HepG2 (cell line): ENCODE measurements around the gene RETREG2. TPM values are rescaled to one million over a fixed set of nuclear protein-coding genes. Genes with fewer than 3 reads are reported as not detected.
A peak's percentile ranks its signal among the peaks of the same experiment; 100 is the strongest.

Source experiments
- ATAD3A ChIP-seq: sonication (generic); formaldehyde crosslinking; IDR thresholded peaks from 2 replicates; pipeline ENCODE4 v1.4.0; 2020; ENCODE audit warnings: missing genetic modification reagents
- ATF7 ChIP-seq, 2 experiments: fragments of 450-650 bp in 1 of 2; sonication (generic) in 1 of 2; formaldehyde crosslinking in 1 of 2; IDR thresholded peaks; 2 replicates each; pipeline versions ENCODE4 v1.4.0 to v1.6.1; 2016 to 2020; ENCODE audit warnings: antibody characterized with exemption in 1 of 2, mild to moderate bottlenecking in 1 of 2, missing genetic modification reagents in 1 of 2
- CREB3 ChIP-seq: sonication (generic); formaldehyde crosslinking; IDR thresholded peaks from 2 replicates; pipeline ENCODE4 v1.5.0; 2020; ENCODE audit warnings: missing genetic modification reagents
- FLYWCH1 ChIP-seq: sonication (generic); formaldehyde crosslinking; IDR thresholded peaks from 2 replicates; pipeline ENCODE4 v1.8.1; 2023; ENCODE audit warnings: mild to moderate bottlenecking, missing genetic modification reagents
- HNRNPUL1 ChIP-seq: fragments of 200-400 bp; formaldehyde crosslinking; IDR thresholded peaks from 2 replicates; pipeline ENCODE4 v1.6.1; 2017; ENCODE audit warnings: low read depth, mild to moderate bottlenecking, low read length, moderate library complexity
- KLF16 ChIP-seq, 2 experiments: sonication (generic) in 1 of 2; formaldehyde crosslinking in 1 of 2; IDR thresholded peaks; 2 replicates each; pipeline versions ENCODE4 v1.6.1 to v1.8.0; 2016 to 2023; ENCODE audit warnings: missing genetic modification reagents in 2 of 2, missing compliant biosample characterization in 1 of 2
- MED8 ChIP-seq: sonication (generic); formaldehyde crosslinking; IDR thresholded peaks from 2 replicates; pipeline ENCODE4 v1.8.1; 2023; ENCODE audit warnings: mild to moderate bottlenecking, missing genetic modification reagents; ENCODE audit not compliant: insufficient replicate concordance
- MTA1 ChIP-seq: sonication (generic); formaldehyde crosslinking; IDR thresholded peaks from 2 replicates; pipeline ENCODE4 v1.4.0; 2020; ENCODE audit warnings: missing genetic modification reagents, mild to moderate bottlenecking, borderline replicate concordance
- NR3C1 ChIP-seq: sonication (generic); formaldehyde crosslinking; IDR thresholded peaks from 2 replicates; pipeline ENCODE4 v1.4.0; 2020; ENCODE audit warnings: missing genetic modification reagents
- NRL ChIP-seq: sonication (generic); formaldehyde crosslinking; IDR thresholded peaks from 2 replicates; pipeline ENCODE4 v1.5.0; 2020; ENCODE audit warnings: missing genetic modification reagents, mild to moderate bottlenecking, moderate library complexity, borderline replicate concordance
- ONECUT2 ChIP-seq: sonication (generic); formaldehyde crosslinking; IDR thresholded peaks from 2 replicates; pipeline ENCODE4 v1.4.0; 2020; ENCODE audit warnings: missing genetic modification reagents
- PHF20 ChIP-seq: sonication (generic); formaldehyde crosslinking; IDR thresholded peaks from 2 replicates; pipeline ENCODE4 v1.5.0; 2020; ENCODE audit warnings: mild to moderate bottlenecking, missing genetic modification reagents
- RARA ChIP-seq: IDR thresholded peaks from 2 replicates; pipeline ENCODE4 v1.6.1; 2016; ENCODE audit warnings: missing genetic modification reagents, missing compliant biosample characterization
- RBM39 ChIP-seq: fragments of 200-400 bp; formaldehyde crosslinking; IDR thresholded peaks from one replicate; pipeline ENCODE4 v1.6.1; 2018; ENCODE audit warnings: antibody characterized with exemption, mild to moderate bottlenecking, low read depth, low read length; ENCODE audit not compliant: poor library complexity, severe bottlenecking
- REXO4 ChIP-seq: sonication (generic); formaldehyde crosslinking; IDR thresholded peaks from 2 replicates; pipeline ENCODE4 v1.8.0; 2022; ENCODE audit warnings: missing genetic modification reagents, mild to moderate bottlenecking, borderline replicate concordance
- SIX4 ChIP-seq: sonication (generic); formaldehyde crosslinking; IDR thresholded peaks from 2 replicates; pipeline ENCODE4 v1.4.0; 2020; ENCODE audit warnings: missing genetic modification reagents
- ZBTB1 ChIP-seq: sonication (generic); formaldehyde crosslinking; IDR thresholded peaks from 2 replicates; pipeline ENCODE4 v1.4.0; 2020; ENCODE audit warnings: missing genetic modification reagents, borderline replicate concordance
- ZBTB20 ChIP-seq: sonication (generic); formaldehyde crosslinking; IDR thresholded peaks from 2 replicates; pipeline ENCODE4 v1.8.1; 2023; ENCODE audit warnings: missing genetic modification reagents, low read depth, mild to moderate bottlenecking, borderline replicate concordance
- ZFP37 ChIP-seq: sonication (generic); formaldehyde crosslinking; IDR thresholded peaks from 2 replicates; pipeline ENCODE4 v1.4.0; 2020; ENCODE audit warnings: missing genetic modification reagents, borderline replicate concordance
- ZNF510 ChIP-seq: sonication (generic); formaldehyde crosslinking; IDR thresholded peaks from 2 replicates; pipeline ENCODE4 v1.4.0; 2020; ENCODE audit warnings: low read depth, mild to moderate bottlenecking, missing genetic modification reagents
- ZNF562 ChIP-seq: sonication (generic); formaldehyde crosslinking; IDR thresholded peaks from 2 replicates; pipeline ENCODE4 v1.8.0; 2022; ENCODE audit warnings: missing genetic modification reagents, borderline replicate concordance
- ZNF577 ChIP-seq: sonication (generic); formaldehyde crosslinking; IDR thresholded peaks from 2 replicates; pipeline ENCODE4 v1.4.0; 2020; ENCODE audit warnings: mild to moderate bottlenecking, low read depth, missing genetic modification reagents, borderline replicate concordance
- ZNF710 ChIP-seq: sonication (generic); formaldehyde crosslinking; IDR thresholded peaks from 2 replicates; pipeline ENCODE4 v1.5.0; 2020; ENCODE audit warnings: mild to moderate bottlenecking, missing genetic modification reagents, borderline replicate concordance
- ZNF83 ChIP-seq: sonication (generic); formaldehyde crosslinking; IDR thresholded peaks from 2 replicates; pipeline ENCODE4 v1.4.0; 2020; ENCODE audit warnings: missing genetic modification reagents, mild to moderate bottlenecking, borderline replicate concordance
- ZSCAN29 ChIP-seq: sonication (generic); formaldehyde crosslinking; conservative IDR thresholded peaks from 2 replicates; pipeline ENCODE4 v1.4.0; 2020; ENCODE audit warnings: mild to moderate bottlenecking, missing genetic modification reagents
- polyA plus RNA-seq, 8 experiments: library from polyadenylated mRNA; depleted of rRNA in 3 of 8; stranded (reverse) in 7 of 8; unstranded in 1 of 8; fragments of >200 nt; fragmentation: Illumina TruSeq in 4 of 8; extraction: Trizol in 4 of 8; gene quantifications; 2 replicates each; pipeline versions ENCODE4 v1.2.1 to v1.2.3, GENCODE V29; 2011 to 2016; ENCODE audit warnings: low read depth in 4 of 8, missing spikeins in 1 of 8, mixed read lengths in 1 of 8; ENCODE audit not compliant: insufficient read depth in 1 of 8
- total RNA-seq, 5 experiments: library from RNA; depleted of rRNA; stranded (reverse); fragments of >200 nt; fragmentation: Illumina TruSeq; extraction: Trizol; gene quantifications; 2 replicates each; pipeline ENCODE4 v1.2.3, GENCODE V29; 2016; ENCODE audit warnings: low read depth in 1 of 5

The RETREG2 gene
- total and polyA plus RNA-seq, 2 of the 13 experiments (the other 11 are each of a cell fraction or from before 2014, with no cell fraction given) = 86.0 to 134 TPM

- TF ChIP-seq HNRNPUL1 = no peak
- peak; percentile 95; the same call in 1 of the 2 replicates for TF ChIP-seq ZFP37 (CRISPR knock-in tag)
- peak; percentile 72 for TF ChIP-seq RBM39
- no peak for TF ChIP-seq ZNF510
- no peak for TF ChIP-seq NR3C1 (CRISPR knock-in tag)
- no peak; the same call in 1 of the 2 replicates for TF ChIP-seq ZNF562 (CRISPR knock-in tag)
- TF ChIP-seq ATF7 (IDR thresholded peaks at IDR 0.05) = no peak
- no peak for TF ChIP-seq ATF7 (CRISPR knock-in tag; IDR thresholded peaks at IDR 0.05)
- TF ChIP-seq ZNF577 = no peak
- TF ChIP-seq ZNF710 (CRISPR knock-in tag) = peak; percentile 72; the same call in 1 of the 2 replicates
- TF ChIP-seq PHF20 = peak; percentile 89
- TF ChIP-seq ZNF83 = peak; percentile 94
- peak; percentile 93 for TF ChIP-seq ZBTB20 (CRISPR knock-in tag)
- no peak for TF ChIP-seq FLYWCH1 (CRISPR knock-in tag)
- peak; percentile 3; the same call in 1 of the 2 replicates for TF ChIP-seq SIX4 (CRISPR knock-in tag)
- 0 out of 2 replicates have a peak, but pooled peaks have one; percentile 64 for TF ChIP-seq ZSCAN29
- TF ChIP-seq ZBTB1 (CRISPR knock-in tag) = no peak
- peak; percentile 4; the same call in 1 of the 2 replicates for TF ChIP-seq RARA (CRISPR knock-in tag)
- peak; percentile 37 for TF ChIP-seq ONECUT2 (CRISPR knock-in tag)
- peak; percentile 93 for TF ChIP-seq CREB3 (CRISPR knock-in tag)
- TF ChIP-seq MED8 = peak; percentile 56
- no peak for TF ChIP-seq REXO4 (CRISPR knock-in tag)
- TF ChIP-seq ATAD3A (CRISPR knock-in tag) = no peak
- peak in 1 of 2 experiments; percentile 94; a peak in 2 of 4 replicates for TF ChIP-seq KLF16 (CRISPR knock-in tag; IDR thresholded peaks at IDR 0.05)
- 0 out of 2 replicates have a peak, but pooled peaks have one; percentile 51 for TF ChIP-seq MTA1
- TF ChIP-seq NRL = peak; percentile 54; the same call in 1 of the 2 replicates
Measured at GRCh38 chr2:219160186-219161017, 17.7 kb upstream of the RETREG2 start, which contains the start of gene NHEJ1 (continued).
